ENCODE data around the gene NGEF.
"Not testable (repeated sequence)": the region's sequence is repeated elsewhere in the genome, so short reads cannot be mapped to it uniquely, and the experiment has no call there.

NGEF gene

GRCh38 chr2:233013027-233013461 is at the start of gene NGEF:
NGEF (minus strand) TSS chr2:233013256; CDS start chr2:232974890, 38,366 bp downstream.
- no peak for DNase-seq (ENCODE audit: low read depth)

- no peak for DNase-seq (ENCODE audit: low read depth)
Observed at GRCh38 chr2:233062451-233062850, 49.4 kb upstream of the NGEF start.

GRCh38 chr2:233061591-233062450 is 48.8 kb upstream of the NGEF start:
- DNase-seq (ENCODE audit: low read depth) = no peak

- DNase-seq (ENCODE audit: low read depth) = no peak
Observed at GRCh38 chr2:233060980-233061590, 48.0 kb upstream of the NGEF start.

GRCh38 chr2:233060501-233060979 is 47.5 kb upstream of the NGEF start:
- DNase-seq (ENCODE audit: low read depth) = no peak

GRCh38 chr2:233059797-233060500 is 46.9 kb upstream of the NGEF start, which contains the start of gene INPP5D:
INPP5D (plus strand) TSS chr2:233060342; CDS start chr2:233060479, 137 bp downstream.
- DNase-seq (ENCODE audit: low read depth) = no peak

- DNase-seq (ENCODE audit: low read depth) = no peak
Observed at GRCh38 chr2:233059547-233059796, 46.4 kb upstream of the NGEF start.

GRCh38 chr2:233058717-233059546 is 45.9 kb upstream of the NGEF start:
- no peak for DNase-seq (ENCODE audit: low read depth)

GRCh38 chr2:233056961-233057605 is 44.0 kb upstream of the NGEF start:
- no peak for DNase-seq (ENCODE audit: low read depth)

GRCh38 chr2:233055362-233055761 is 42.3 kb upstream of the NGEF start:
- DNase-seq (ENCODE audit: low read depth) = no peak

- no peak for DNase-seq (ENCODE audit: low read depth)
Observed at GRCh38 chr2:233053928-233054784, 41.1 kb upstream of the NGEF start.

- not testable (repeated sequence) for DNase-seq (ENCODE audit: low read depth)
Observed at GRCh38 chr2:233052517-233052916, 39.5 kb upstream of the NGEF start.

GRCh38 chr2:233051241-233052149 is 38.4 kb upstream of the NGEF start:
- no peak for DNase-seq (ENCODE audit: low read depth)

GRCh38 chr2:233049194-233049761 is 36.2 kb upstream of the NGEF start:
- DNase-seq (ENCODE audit: low read depth) = no peak

GRCh38 chr2:233048569-233049193 is 35.6 kb upstream of the NGEF start:
- no peak for DNase-seq (ENCODE audit: low read depth)

- DNase-seq (ENCODE audit: low read depth) = no peak
Observed at GRCh38 chr2:233047667-233048066, 34.6 kb upstream of the NGEF start.

GRCh38 chr2:233047206-233047605 is 34.1 kb upstream of the NGEF start:
- DNase-seq (ENCODE audit: low read depth) = no peak

GRCh38 chr2:233044974-233045605 is 32.0 kb upstream of the NGEF start:
- no peak for DNase-seq (ENCODE audit: low read depth)
